Thyroid gland (tissue), 4 donors: ENCODE results near the gene SMIM1.

ENCODE experiments used
- POLR2A ChIP-seq, 2 donors: fragments of 450-650 bp; IDR thresholded peaks; one replicate each; pipeline ENCODE4 v1.6.1; 2017; ENCODE audit warnings: antibody characterized with exemption in 2 of 2, mild to moderate bottlenecking in 2 of 2, moderate library complexity in 1 of 2
- TF ChIP-seq, protein P1 (sequence below), 6 experiments: fragments of 200-600 bp in 3 of 6; fragments of 450-650 bp in 3 of 6; sonication (generic) in 3 of 6; IDR thresholded peaks; one replicate each; pipeline ENCODE4 v1.5.1; 2016 to 2019; ENCODE audit warnings: antibody characterized with exemption in 6 of 6, mild to moderate bottlenecking in 2 of 6, inconsistent platforms in 1 of 6, moderate library complexity in 1 of 6

DNA sequence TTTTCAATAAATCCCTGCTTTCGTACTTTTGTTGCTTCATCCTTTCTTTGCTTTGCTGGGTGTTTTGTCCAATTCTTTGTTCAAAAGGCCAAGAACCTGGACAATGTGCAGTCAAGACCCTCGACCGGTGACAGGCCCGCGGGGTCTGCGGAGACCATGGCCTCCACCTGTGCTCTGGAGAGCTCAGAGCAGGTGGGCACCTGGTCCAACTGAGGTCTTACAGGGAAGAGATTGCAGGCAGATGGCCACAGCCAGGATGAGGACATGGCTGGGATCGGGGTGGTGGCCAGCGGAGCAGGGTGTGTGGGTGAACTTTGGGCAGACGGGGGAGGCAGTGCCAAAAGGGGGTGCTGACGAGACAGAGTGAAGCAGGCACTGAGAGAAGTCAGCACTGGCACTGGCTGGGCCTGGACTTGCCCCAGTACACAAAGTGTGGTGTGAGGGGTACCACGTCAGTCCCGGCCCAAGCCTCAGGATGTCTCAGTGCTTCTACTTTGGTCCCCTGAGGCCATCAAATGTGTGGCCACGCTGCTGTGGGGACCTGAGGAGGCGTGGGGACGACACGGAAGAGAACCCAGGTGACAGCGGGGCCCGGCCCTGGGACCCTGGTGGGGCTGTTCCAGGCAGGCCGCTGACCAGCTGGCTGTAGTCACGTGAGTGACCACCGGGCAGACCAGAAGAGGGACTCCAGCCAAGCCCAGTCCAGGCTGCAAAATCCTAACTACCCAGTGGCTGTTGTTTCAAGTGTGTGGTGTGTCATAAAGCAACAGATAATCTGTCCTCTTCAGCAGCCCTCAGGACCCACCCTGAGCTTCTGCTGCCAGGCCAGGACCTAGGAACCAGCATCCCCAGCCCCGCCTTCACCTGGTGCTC, 30.7 kb upstream of the SMIM1 start:
- TF ChIP-seq, protein P1, sequence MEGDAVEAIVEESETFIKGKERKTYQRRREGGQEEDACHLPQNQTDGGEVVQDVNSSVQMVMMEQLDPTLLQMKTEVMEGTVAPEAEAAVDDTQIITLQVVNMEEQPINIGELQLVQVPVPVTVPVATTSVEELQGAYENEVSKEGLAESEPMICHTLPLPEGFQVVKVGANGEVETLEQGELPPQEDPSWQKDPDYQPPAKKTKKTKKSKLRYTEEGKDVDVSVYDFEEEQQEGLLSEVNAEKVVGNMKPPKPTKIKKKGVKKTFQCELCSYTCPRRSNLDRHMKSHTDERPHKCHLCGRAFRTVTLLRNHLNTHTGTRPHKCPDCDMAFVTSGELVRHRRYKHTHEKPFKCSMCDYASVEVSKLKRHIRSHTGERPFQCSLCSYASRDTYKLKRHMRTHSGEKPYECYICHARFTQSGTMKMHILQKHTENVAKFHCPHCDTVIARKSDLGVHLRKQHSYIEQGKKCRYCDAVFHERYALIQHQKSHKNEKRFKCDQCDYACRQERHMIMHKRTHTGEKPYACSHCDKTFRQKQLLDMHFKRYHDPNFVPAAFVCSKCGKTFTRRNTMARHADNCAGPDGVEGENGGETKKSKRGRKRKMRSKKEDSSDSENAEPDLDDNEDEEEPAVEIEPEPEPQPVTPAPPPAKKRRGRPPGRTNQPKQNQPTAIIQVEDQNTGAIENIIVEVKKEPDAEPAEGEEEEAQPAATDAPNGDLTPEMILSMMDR (IDR thresholded peaks at IDR 0.05) = no peak
- no peak for TF ChIP-seq POLR2A (IDR thresholded peaks at IDR 0.05)
